ENCODE results near the gene GPR89A.

GRCh38 chr1:145708063-145708462 is 100.3 kb downstream of the GPR89A start:
- no peak for TF ChIP-seq POLR2A (IDR thresholded peaks at IDR 0.05)
- no peak for TF ChIP-seq CTCF (IDR thresholded peaks at IDR 0.05)
